Measurements from ENCODE around the gene BICC1. TPM values are rescaled to one million over a fixed set of nuclear protein-coding genes. Genes with fewer than 3 reads are reported as not detected.

The BICC1 gene
- total and polyA plus RNA-seq, 2 of the 8 experiments (the other 6 are each of a cell fraction or from before 2014, with no cell fraction given): 0.20 to 0.73 TPM

DNA sequence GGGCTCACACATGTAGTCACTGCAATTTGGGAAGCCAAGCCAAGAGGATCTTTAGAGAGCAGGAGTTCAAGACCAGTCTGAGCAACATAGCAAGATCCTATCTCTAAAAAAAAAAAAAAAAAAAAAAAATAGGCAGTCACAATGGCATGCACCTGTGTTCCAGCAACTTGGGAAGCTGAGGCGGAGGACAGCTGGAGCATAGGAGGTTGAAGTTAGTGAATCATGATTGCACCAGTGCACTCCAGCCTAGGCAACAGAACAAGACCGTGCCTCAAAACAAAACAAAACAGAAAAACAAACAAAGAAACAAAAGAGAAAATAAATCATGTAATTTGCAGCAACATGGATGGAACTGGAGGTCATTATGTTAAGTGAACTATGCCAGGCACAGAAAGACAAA lies 33.6 kb upstream of the BICC1 start (continued):
- TF ChIP-seq RBBP5 (IDR thresholded peaks at IDR 0.05; ENCODE audit: borderline replicate concordance, low read depth, low read length): no peak
- TF ChIP-seq SIN3A (conservative IDR thresholded peaks at IDR 0.05 in 1 of 2, IDR thresholded peaks at IDR 0.05 in 1 of 2; ENCODE audit: low read depth in 1 of 2, low read length in 2 of 2): no peak
